Liver (tissue), 9 donors: ENCODE data around the gene CEP85L. TPM values are rescaled to one million over a fixed set of nuclear protein-coding genes. Genes with fewer than 3 reads are reported as not detected.

Experiments used
- DNase-seq: peaks from one replicate; pipeline ENCODE4 v3.0.0-alpha.2; 2017; ENCODE audit warnings: low spot score
- H3K27ac ChIP-seq, 2 donors: one replicate each; pipeline ENCODE4 v1.7.0; 2013; ENCODE audit warnings: inconsistent platforms in 2 of 2, low read length in 2 of 2, control low read depth in 1 of 2, low read depth in 1 of 2, mild to moderate bottlenecking in 1 of 2
- H3K27me3 ChIP-seq, 4 donors: one replicate each; pipeline versions ENCODE4 v1.6.1 to v1.7.0; 2013; ENCODE audit warnings: low read length in 3 of 4, inconsistent platforms in 1 of 4, mild to moderate bottlenecking in 1 of 4, moderate library complexity in 1 of 4; ENCODE audit not compliant: control insufficient read depth in 4 of 4, insufficient read depth in 4 of 4
- H3K36me3 ChIP-seq, 4 donors: one replicate each; pipeline versions ENCODE4 v1.6.1 to v1.7.0; 2013; ENCODE audit warnings: low read length in 3 of 4, mild to moderate bottlenecking in 3 of 4, low read depth in 1 of 4, moderate library complexity in 1 of 4; ENCODE audit not compliant: control insufficient read depth in 4 of 4, insufficient read depth in 3 of 4
- H3K4me1 ChIP-seq, 4 donors: one replicate each; pipeline versions ENCODE4 v1.6.1 to v1.7.0; 2013; ENCODE audit warnings: low read length in 3 of 4, mild to moderate bottlenecking in 3 of 4, moderate library complexity in 1 of 4; ENCODE audit not compliant: control insufficient read depth in 4 of 4, insufficient read depth in 4 of 4
- H3K4me3 ChIP-seq, 3 donors: one replicate each; pipeline versions ENCODE4 v1.6.1 to v1.7.0; 2013; ENCODE audit warnings: low read length in 3 of 3, control low read depth in 1 of 3, low read depth in 1 of 3, mild to moderate bottlenecking in 1 of 3
- H3K9ac ChIP-seq, 2 donors: one replicate each; pipeline ENCODE4 v1.7.0; 2013; ENCODE audit warnings: low read length in 2 of 2, mild to moderate bottlenecking in 2 of 2, moderate library complexity in 2 of 2, control low read depth in 1 of 2, low read depth in 1 of 2
- H3K9me3 ChIP-seq, 4 donors: one replicate each; pipeline versions ENCODE4 v1.6.1 to v1.7.0; 2013; ENCODE audit warnings: low read length in 3 of 4; ENCODE audit not compliant: control insufficient read depth in 4 of 4
- ATF3 ChIP-seq: IDR thresholded peaks from 2 replicates; pipeline ENCODE4 v1.6.1; 2016; ENCODE audit warnings: antibody characterized with exemption
- CTCF ChIP-seq: fragments of 150-350 bp; IDR thresholded peaks from 2 replicates; pipeline ENCODE4 v1.5.1; 2017; ENCODE audit warnings: improper control_type of control experiment, low read depth, low read length; ENCODE audit not compliant: missing input control
- EGR1 ChIP-seq, 2 donors: IDR thresholded peaks; 2 replicates each; pipeline ENCODE4 v1.6.1; 2016 to 2018; ENCODE audit warnings: antibody characterized with exemption in 2 of 2, low read depth in 2 of 2
- FOXA1 ChIP-seq: IDR thresholded peaks from 2 replicates; pipeline ENCODE4 v1.6.1; 2016; ENCODE audit warnings: antibody characterized with exemption
- FOXA2 ChIP-seq: IDR thresholded peaks from 2 replicates; pipeline ENCODE4 v1.6.1; 2016; ENCODE audit warnings: antibody characterized with exemption
- GABPA ChIP-seq, 2 donors: IDR thresholded peaks in 1 of 2; conservative IDR thresholded peaks in 1 of 2; 2 replicates each; pipeline ENCODE4 v1.6.1; 2016; ENCODE audit warnings: antibody characterized with exemption in 2 of 2, mild to moderate bottlenecking in 1 of 2, moderate library complexity in 1 of 2
- HNF4A ChIP-seq, 2 donors: conservative IDR thresholded peaks; 2 replicates each; pipeline ENCODE4 v1.6.1; 2016; ENCODE audit warnings: antibody characterized with exemption in 2 of 2, mild to moderate bottlenecking in 2 of 2
- JUND ChIP-seq, 2 donors: IDR thresholded peaks; 2 replicates each; pipeline ENCODE4 v1.6.1; 2016; ENCODE audit warnings: antibody characterized with exemption in 2 of 2
- NR2F2 ChIP-seq: IDR thresholded peaks from 2 replicates; pipeline ENCODE4 v1.6.1; 2016; ENCODE audit warnings: antibody characterized with exemption
- RAD21 ChIP-seq, 2 donors: IDR thresholded peaks; 2 replicates each; pipeline ENCODE4 v1.6.1; 2016; ENCODE audit warnings: antibody characterized with exemption in 2 of 2, mild to moderate bottlenecking in 2 of 2
- RXRA ChIP-seq, 2 donors: IDR thresholded peaks; 2 replicates each; pipeline ENCODE4 v1.6.1; 2017 to 2018; ENCODE audit warnings: antibody characterized with exemption in 2 of 2, mild to moderate bottlenecking in 1 of 2
- SP1 ChIP-seq: IDR thresholded peaks from 2 replicates; pipeline ENCODE4 v1.6.1; 2018; ENCODE audit warnings: antibody characterized with exemption, mild to moderate bottlenecking
- TAF1 ChIP-seq: conservative IDR thresholded peaks from 2 replicates; pipeline ENCODE4 v1.6.1; 2016; ENCODE audit warnings: antibody characterized with exemption, mild to moderate bottlenecking
- YY1 ChIP-seq: IDR thresholded peaks from 2 replicates; pipeline ENCODE4 v1.6.1; 2016; ENCODE audit warnings: antibody characterized with exemption, mild to moderate bottlenecking
- ZBTB33 ChIP-seq: IDR thresholded peaks from 2 replicates; pipeline ENCODE4 v1.6.1; 2016; ENCODE audit warnings: antibody characterized with exemption
- WGBS: extraction: QIAGEN DNeasy Blood & Tissue Kit; methylation state at CpG from one replicate; pipeline ENCODE4 v1.1.7; 2013; 5-methylcytosine and 5-hydroxymethylcytosine counted together
- polyA plus RNA-seq, 2 donors: library from polyadenylated mRNA; stranded (reverse) in 1 of 2; unstranded in 1 of 2; fragments of 200-250 nt in 1 of 2; fragments of >200 nt in 1 of 2; fragmentation: Nextera tagmentation in 1 of 2; extraction: Ambion mirVana in 1 of 2; gene quantifications; one replicate each; pipeline versions ENCODE4 v1.2.1 to v1.2.3, GENCODE V29; 2013 to 2015
- total RNA-seq, 2 donors: library from RNA; depleted of rRNA; stranded (reverse); fragments of >200 nt; gene quantifications; one replicate each; pipeline ENCODE4 v1.2.3, GENCODE V29; 2014
- TF ChIP-seq, protein P1 (sequence below): IDR thresholded peaks from 2 replicates; pipeline ENCODE4 v1.6.1; 2016; ENCODE audit warnings: antibody characterized with exemption
- TF ChIP-seq, protein P2 (sequence below): IDR thresholded peaks from 2 replicates; pipeline ENCODE4 v1.6.1; 2016; ENCODE audit warnings: antibody characterized with exemption, mild to moderate bottlenecking
- donor health status: healthy.
- donor health status: healthy.
- donor health status: healthy.
- donor health status: healthy.
- donor health status: healthy.

The CEP85L gene
- total and polyA plus RNA-seq, 4 donors = 0.40 to 6.4 (median 2.3) TPM

GRCh38 chr6:118661831-118662230 lies 10.4 kb upstream of the CEP85L start:
- 81% methylated on average over 3 of the region's 3 CpGs for whole genome bisulfite sequencing
- TF ChIP-seq ATF3 (no peak), FOXA1 (no peak), RXRA (IDR thresholded peaks at IDR 0.05) (no peak), TAF1 (no peak), FOXA2 (no peak), CTCF (no peak), YY1 (no peak), ZBTB33 (no peak), SP1 (no peak), RAD21 (IDR thresholded peaks at IDR 0.05) (no peak), JUND (IDR thresholded peaks at IDR 0.05) (no peak), EGR1 (IDR thresholded peaks at IDR 0.05; ENCODE audit: low read depth in 2 of 2) (no peak), GABPA (IDR thresholded peaks at IDR 0.05 in 1 of 2, conservative IDR thresholded peaks at IDR 0.05 in 1 of 2) (no peak)
- TF ChIP-seq, protein P1, sequence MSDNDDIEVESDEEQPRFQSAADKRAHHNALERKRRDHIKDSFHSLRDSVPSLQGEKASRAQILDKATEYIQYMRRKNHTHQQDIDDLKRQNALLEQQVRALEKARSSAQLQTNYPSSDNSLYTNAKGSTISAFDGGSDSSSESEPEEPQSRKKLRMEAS = no peak
- TF ChIP-seq, protein P2, sequence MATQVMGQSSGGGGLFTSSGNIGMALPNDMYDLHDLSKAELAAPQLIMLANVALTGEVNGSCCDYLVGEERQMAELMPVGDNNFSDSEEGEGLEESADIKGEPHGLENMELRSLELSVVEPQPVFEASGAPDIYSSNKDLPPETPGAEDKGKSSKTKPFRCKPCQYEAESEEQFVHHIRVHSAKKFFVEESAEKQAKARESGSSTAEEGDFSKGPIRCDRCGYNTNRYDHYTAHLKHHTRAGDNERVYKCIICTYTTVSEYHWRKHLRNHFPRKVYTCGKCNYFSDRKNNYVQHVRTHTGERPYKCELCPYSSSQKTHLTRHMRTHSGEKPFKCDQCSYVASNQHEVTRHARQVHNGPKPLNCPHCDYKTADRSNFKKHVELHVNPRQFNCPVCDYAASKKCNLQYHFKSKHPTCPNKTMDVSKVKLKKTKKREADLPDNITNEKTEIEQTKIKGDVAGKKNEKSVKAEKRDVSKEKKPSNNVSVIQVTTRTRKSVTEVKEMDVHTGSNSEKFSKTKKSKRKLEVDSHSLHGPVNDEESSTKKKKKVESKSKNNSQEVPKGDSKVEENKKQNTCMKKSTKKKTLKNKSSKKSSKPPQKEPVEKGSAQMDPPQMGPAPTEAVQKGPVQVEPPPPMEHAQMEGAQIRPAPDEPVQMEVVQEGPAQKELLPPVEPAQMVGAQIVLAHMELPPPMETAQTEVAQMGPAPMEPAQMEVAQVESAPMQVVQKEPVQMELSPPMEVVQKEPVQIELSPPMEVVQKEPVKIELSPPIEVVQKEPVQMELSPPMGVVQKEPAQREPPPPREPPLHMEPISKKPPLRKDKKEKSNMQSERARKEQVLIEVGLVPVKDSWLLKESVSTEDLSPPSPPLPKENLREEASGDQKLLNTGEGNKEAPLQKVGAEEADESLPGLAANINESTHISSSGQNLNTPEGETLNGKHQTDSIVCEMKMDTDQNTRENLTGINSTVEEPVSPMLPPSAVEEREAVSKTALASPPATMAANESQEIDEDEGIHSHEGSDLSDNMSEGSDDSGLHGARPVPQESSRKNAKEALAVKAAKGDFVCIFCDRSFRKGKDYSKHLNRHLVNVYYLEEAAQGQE = no peak
- H3K4me1 ChIP-seq = no peaks in the 10 kb centered on the region

GRCh38 chr6:118660218-118660569 lies 8.8 kb upstream of the CEP85L start:
- no peak for DNase-seq

More at GRCh38 chr6:118661831-118662230, 10.4 kb upstream of the CEP85L start:
- Histone ChIP-seq H3K27ac (no peak overlapping the region), H3K9me3 (no peaks in the 10 kb centered on the region), H3K4me3 (no peak overlapping the region), H3K36me3 (no peaks in the 10 kb centered on the region), H3K9ac (no peak overlapping the region), H3K27me3 (no peaks in the 10 kb centered on the region)
- no peak for DNase-seq

More at GRCh38 chr6:118660218-118660569, 8.8 kb upstream of the CEP85L start:
- no peaks in the 10 kb centered on the region for H3K27me3 ChIP-seq
- H3K27ac ChIP-seq = no peak overlapping the region
- no peak overlapping the region for H3K9ac ChIP-seq
- no peaks in the 10 kb centered on the region for H3K4me1 ChIP-seq
- no peak overlapping the region for H3K4me3 ChIP-seq
- no peaks in the 10 kb centered on the region for H3K9me3 ChIP-seq
- H3K36me3 ChIP-seq = no peaks in the 10 kb centered on the region
- TF ChIP-seq FOXA1 = no peak
- TF ChIP-seq JUND (IDR thresholded peaks at IDR 0.05) = no peak
- no peak for TF ChIP-seq HNF4A (conservative IDR thresholded peaks at IDR 0.05)
- TF ChIP-seq, protein P2 = no peak
- TF ChIP-seq RAD21 (IDR thresholded peaks at IDR 0.05) = no peak
- no peak for TF ChIP-seq TAF1
- TF ChIP-seq YY1 = no peak
- no peak for TF ChIP-seq NR2F2
- TF ChIP-seq FOXA2 = no peak
- no peak for TF ChIP-seq ATF3
- TF ChIP-seq SP1 = no peak
